GM12873 (cell line): ENCODE data around the gene ZIC4.

Experiments used
- TF ChIP-seq, protein P1 (sequence below): IDR thresholded peaks from 2 replicates; pipeline ENCODE4 v1.5.1; 2012; ENCODE audit warnings: low read depth, mild to moderate bottlenecking, moderate library complexity, low read length, control low read depth; ENCODE audit not compliant: insufficient read depth; ENCODE audit errors: missing control alignments

Gene ZIC4

DNA sequence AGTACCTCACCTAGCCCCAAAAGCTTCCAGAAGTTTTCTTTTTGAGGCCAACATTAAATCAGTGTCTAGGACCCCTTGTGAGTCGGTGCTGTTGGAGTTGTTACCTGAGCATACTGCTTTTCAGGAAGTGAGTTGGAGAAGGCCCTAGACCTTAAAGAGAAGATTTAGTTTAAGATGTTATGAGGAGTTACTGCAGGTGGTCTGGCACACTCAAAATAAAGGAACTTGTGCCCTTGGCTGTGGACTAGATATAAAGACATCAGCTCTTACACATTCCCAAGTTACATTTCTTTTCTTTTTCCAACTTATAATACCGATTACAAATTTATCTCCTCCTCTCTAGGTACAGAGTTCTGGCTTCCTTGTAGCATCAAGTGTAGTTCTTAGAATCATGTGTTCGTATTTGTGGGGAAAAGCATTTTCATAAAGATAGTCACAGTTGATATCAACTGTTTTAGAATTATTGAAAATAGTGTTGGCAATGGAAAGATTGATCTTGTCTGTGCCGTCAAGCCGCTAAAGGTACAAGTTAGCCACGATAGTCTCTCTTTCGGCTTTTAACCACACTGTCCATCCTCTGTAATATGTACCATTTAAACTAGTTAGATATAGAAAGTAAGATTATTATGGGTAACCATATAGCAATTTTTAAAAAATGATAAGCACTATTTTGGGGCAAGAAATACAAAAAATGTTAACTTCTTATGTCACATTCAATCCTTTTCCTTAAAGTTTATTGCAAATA, 11.4 kb upstream of the ZIC4 start:
- TF ChIP-seq, protein P1, sequence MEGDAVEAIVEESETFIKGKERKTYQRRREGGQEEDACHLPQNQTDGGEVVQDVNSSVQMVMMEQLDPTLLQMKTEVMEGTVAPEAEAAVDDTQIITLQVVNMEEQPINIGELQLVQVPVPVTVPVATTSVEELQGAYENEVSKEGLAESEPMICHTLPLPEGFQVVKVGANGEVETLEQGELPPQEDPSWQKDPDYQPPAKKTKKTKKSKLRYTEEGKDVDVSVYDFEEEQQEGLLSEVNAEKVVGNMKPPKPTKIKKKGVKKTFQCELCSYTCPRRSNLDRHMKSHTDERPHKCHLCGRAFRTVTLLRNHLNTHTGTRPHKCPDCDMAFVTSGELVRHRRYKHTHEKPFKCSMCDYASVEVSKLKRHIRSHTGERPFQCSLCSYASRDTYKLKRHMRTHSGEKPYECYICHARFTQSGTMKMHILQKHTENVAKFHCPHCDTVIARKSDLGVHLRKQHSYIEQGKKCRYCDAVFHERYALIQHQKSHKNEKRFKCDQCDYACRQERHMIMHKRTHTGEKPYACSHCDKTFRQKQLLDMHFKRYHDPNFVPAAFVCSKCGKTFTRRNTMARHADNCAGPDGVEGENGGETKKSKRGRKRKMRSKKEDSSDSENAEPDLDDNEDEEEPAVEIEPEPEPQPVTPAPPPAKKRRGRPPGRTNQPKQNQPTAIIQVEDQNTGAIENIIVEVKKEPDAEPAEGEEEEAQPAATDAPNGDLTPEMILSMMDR, result no peak

DNA sequence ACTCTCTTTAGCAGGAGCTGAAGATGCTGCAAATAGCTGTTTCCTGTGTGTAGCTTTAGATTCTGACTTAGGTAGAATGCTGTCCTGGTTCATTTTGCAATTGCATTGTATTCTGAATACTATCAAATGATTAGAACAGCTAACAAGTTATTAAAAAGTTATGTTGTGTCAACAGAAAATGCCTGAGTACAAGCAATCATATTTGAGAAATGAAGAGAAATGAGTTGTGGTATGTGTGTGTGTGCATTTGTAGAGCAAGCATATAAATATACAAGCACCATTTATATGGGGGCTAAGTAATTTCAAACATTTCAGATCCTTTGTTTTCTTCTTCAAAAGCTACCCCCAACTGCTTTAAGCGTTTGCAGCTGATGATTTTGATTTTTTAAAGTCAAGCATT, 10.6 kb upstream of the ZIC4 start:
- TF ChIP-seq, protein P1, result no peak

DNA sequence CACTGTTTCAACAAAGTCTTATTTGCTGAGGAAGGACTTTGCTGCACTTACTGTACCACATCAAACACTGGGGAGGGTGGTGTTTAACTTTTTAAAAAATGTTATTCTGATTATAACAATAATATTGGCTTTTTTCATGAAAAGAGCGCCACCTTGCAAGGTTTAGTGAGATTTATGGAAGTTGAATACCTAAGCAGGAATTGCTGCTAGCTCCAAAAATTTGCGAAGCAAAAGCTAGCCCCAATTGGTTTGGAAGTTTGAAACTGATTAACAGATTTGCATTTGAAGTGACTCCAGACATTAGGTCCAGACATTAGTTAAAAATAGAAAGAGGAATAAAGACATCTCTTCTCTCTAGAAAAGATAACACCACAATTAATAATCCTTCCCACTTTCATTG, 9.5 kb upstream of the ZIC4 start:
- TF ChIP-seq, protein P1, result no peak

DNA sequence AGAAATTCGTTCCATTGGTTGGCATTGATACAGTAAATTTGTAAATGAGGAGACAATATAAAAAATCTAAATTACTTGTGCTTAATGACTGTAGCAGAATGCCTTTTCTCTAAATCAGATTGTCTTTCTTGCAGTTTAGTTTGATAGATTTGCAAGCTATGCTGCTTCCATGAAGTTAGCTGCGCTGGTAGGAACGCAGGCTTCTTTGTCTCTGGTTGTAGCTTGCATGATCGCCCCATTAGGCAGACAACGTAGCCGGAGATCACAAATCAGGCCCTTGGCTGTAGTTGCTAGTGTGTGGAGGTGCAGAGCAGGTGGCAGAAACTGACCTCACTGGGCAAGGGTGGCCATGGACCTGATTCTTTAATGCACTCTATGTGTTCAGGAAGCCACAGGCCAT, 8.9 kb upstream of the ZIC4 start:
- TF ChIP-seq, protein P1, result no peak

DNA sequence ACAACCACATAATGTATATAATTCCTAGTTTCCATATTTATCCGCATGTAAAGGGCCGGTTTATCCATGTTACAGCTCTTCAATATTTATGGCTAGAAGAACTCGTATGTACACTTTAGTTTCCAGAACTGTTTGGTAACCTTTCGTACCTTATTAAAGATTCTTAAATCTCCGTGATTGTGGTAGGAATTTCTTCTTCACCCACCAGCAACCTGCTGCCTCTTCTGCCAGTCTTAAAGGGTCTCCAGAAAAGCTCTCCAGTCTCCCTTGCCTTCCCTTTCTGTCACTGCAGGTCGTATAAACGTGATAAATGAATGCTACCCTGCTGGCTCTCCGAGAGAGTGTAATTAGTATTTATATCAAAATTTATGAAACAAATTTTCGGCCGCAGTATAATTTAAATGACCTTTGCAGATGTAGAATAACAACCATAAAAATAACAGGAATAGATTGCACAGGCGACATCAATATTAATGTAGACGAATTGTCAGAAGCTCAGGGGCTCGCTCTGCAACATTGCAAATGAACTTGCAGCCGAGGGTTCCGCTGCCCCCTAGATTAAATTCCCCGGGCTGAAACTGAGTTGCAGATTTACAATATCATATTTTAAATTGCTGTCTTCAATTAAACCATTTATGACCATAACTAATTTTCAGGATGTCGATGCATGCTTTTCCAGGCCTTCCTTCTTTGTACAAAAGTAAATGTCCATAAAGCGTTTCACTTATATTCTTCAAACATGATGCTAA, 8.2 kb upstream of the ZIC4 start:
- TF ChIP-seq, protein P1, result no peak

DNA sequence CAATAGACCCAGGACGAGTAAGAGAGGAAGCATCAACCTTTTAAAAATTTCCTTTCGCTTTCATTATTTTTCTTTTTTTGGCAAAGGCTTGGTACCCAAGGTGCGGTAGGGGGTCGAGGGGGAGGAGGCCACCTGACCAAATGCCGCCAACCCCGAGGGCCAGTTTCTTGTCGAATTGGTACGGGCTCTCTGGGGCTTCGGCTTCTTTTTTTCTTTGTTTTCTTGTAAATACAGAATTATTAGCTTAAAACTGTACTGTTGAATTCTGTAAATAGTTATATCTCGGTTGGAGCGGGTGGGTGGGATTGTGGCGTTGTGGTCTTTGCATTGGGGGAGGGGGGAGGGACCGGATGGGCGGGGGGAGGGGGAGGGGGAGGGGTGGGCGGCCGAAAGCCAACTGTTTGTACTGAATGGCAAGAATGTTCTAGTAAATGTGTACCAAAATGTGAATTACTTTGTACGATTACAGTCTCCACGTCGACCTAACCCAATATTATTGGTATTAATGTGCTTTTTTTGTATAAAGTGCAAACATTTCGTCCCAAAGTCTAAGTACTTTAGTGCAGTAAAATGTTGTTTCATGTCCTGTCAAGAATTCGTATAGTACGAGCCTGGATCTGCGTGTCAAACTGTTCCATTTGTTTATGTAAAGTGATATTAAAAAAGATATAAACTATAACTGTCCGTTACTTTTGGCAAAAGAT, 7.5 kb upstream of the ZIC4 start:
- TF ChIP-seq, protein P1, result no peak

DNA sequence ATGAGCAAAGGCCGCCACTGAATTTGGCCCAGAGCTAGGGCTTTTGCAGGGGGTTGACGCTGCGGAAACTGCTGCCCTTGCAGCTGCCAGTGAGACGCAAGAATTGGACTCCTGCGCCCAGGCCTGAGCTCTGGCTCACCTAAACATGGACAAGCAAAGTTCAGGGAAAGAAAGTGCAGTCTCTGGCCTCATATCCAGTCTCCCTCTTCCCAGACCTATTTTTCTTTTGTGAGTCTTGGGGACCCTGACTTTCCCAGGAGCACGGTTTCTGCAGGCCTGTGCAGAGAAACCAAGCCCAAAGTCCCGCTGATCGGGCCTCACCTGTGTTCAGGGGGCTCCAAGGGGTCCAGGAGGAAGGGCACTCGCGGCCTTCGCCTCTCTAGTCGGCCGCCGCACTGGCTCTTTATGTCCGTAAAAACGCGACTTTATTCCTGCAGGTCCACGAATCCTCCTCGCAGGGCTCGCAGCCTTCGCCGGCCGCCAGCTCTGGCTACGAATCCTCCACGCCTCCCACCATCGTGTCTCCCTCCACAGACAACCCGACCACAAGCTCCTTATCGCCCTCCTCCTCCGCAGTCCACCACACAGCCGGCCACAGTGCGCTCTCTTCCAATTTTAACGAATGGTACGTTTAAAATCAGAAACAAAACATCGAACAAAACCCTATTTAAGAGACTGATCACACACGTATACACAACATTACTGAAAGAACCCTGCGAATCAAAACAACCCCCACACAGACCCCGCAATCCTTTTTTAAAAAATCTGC, 6.8 kb upstream of the ZIC4 start:
- TF ChIP-seq, protein P1, result no peak
